H1 (cell line): ENCODE data around the gene C11orf54. TPM values are rescaled to one million over a fixed set of nuclear protein-coding genes. Genes with fewer than 3 reads are reported as not detected.
A peak's percentile ranks its signal among the peaks of the same experiment; 100 is the strongest.

Experiments used
- CTCF ChIA-PET: fragments of 300-600 bp; sonication (Branson Sonifier 250); formaldehyde crosslinking; loops from one replicate; lab custom pipeline; 2021; ENCODE audit not compliant: partially characterized antibody; lab: Charles Lee
- POLR2A ChIA-PET: fragments of 300-600 bp; sonication (Branson Sonifier 250); formaldehyde crosslinking; loops from one replicate; lab custom pipeline; 2021; ENCODE audit warnings: inconsistent platforms; ENCODE audit not compliant: partially characterized antibody; lab: Charles Lee
- DNase-seq, 2 experiments: peaks; one replicate each; pipeline versions ENCODE4 v3.0.0 to v3.0.0-alpha.2; 2010 to 2022; ENCODE audit warnings: low spot score in 2 of 2, low read depth in 1 of 2, mixed read lengths in 1 of 2
- FAIRE-seq: peaks from 2 replicates; lab custom pipeline; 2011; peaks lifted over from hg19 to GRCh38; lab: Jason Lieb, UNC
- H2AFZ ChIP-seq: 2 replicates; pipeline ENCODE4 v1.8.1; 2012; ENCODE audit warnings: low read length, inconsistent platforms
- H2AK5ac ChIP-seq: 2 replicates; pipeline ENCODE4 v1.6.1; 2013; ENCODE audit warnings: low read depth, low read length
- H2BK120ac ChIP-seq: replicated peaks from 2 replicates; pipeline ENCODE3; 2013; ENCODE audit warnings: low read depth, low read length, inconsistent platforms
- H2BK12ac ChIP-seq: 2 replicates; pipeline ENCODE4 v1.6.1; 2013; ENCODE audit warnings: low read depth, low read length
- H2BK15ac ChIP-seq: 2 replicates; pipeline ENCODE4 v1.6.1; 2013; ENCODE audit warnings: low read length
- H2BK20ac ChIP-seq: 2 replicates; pipeline ENCODE4 v1.6.1; 2013; ENCODE audit warnings: low read length
- H2BK5ac ChIP-seq: 2 replicates; pipeline ENCODE4 v1.6.1; 2013; ENCODE audit warnings: low read depth, low read length
- H3K14ac ChIP-seq: 2 replicates; pipeline ENCODE4 v1.6.1; 2013; ENCODE audit warnings: inconsistent platforms; ENCODE audit not compliant: insufficient read length
- H3K18ac ChIP-seq: 2 replicates; pipeline ENCODE4 v1.6.1; 2013; ENCODE audit warnings: low read length; ENCODE audit errors: extremely low read depth
- H3K23ac ChIP-seq: 2 replicates; pipeline ENCODE4 v1.6.1; 2013; ENCODE audit warnings: inconsistent platforms; ENCODE audit not compliant: insufficient read length
- H3K23me2 ChIP-seq: 2 replicates; pipeline ENCODE4 v1.6.1; 2013; ENCODE audit warnings: low read depth, low read length
- H3K27ac ChIP-seq: 2 replicates; pipeline ENCODE4 v1.6.1; 2011; ENCODE audit warnings: low read depth, low read length, inconsistent platforms
- H3K27me3 ChIP-seq, 4 experiments: replicated peaks in 1 of 4; 1 replicate in 1 of 4; 2 replicates in 3 of 4; pipeline versions ENCODE4 v1.6.1 to v1.8.1; 2011 to 2013; ENCODE audit warnings: low read length in 3 of 4, mild to moderate bottlenecking in 3 of 4, inconsistent platforms in 2 of 4, mixed read lengths in 2 of 4, moderate library complexity in 1 of 4; ENCODE audit not compliant: control insufficient read depth in 3 of 4, insufficient read depth in 3 of 4; ENCODE audit errors: extremely low read depth in 1 of 4
- H3K36me3 ChIP-seq, 4 experiments: 2 replicates each; pipeline versions ENCODE4 v1.6.1 to v1.8.1; 2011 to 2013; ENCODE audit warnings: mild to moderate bottlenecking in 4 of 4, low read length in 3 of 4, moderate library complexity in 2 of 4, control low read depth in 1 of 4, inconsistent platforms in 1 of 4; ENCODE audit not compliant: insufficient read depth in 4 of 4, control insufficient read depth in 2 of 4
- H3K4ac ChIP-seq: replicated peaks from 2 replicates; pipeline ENCODE3; 2013; ENCODE audit warnings: low read length, low read depth, mixed read lengths, inconsistent platforms; ENCODE audit not compliant: insufficient read length
- H3K4me1 ChIP-seq, 4 experiments: replicated peaks in 1 of 4; 1 replicate in 1 of 4; 2 replicates in 3 of 4; pipeline versions ENCODE4 v1.6.1 to v1.8.1; 2011 to 2013; ENCODE audit warnings: low read length in 3 of 4, inconsistent platforms in 2 of 4, mixed read lengths in 1 of 4; ENCODE audit not compliant: insufficient read depth in 4 of 4, control insufficient read depth in 3 of 4
- H3K4me2 ChIP-seq, 2 experiments: 2 replicates each; pipeline versions ENCODE4 v1.6.1 to v1.8.1; 2011 to 2013; ENCODE audit warnings: low read depth in 2 of 2, low read length in 2 of 2, control low read depth in 1 of 2, inconsistent platforms in 1 of 2, mild to moderate bottlenecking in 1 of 2; ENCODE audit not compliant: insufficient read depth in 1 of 2
- H3K4me3 ChIP-seq, 4 experiments: fragments of 200-600, 300-600 bp in 1 of 4; sonication (generic), shearing (Covaris generic), sonication (Bioruptor Twin) in 1 of 4; 2 replicates each; pipeline versions ENCODE4 v1.5.1 to v1.8.1; 2011 to 2016; ENCODE audit warnings: low read length in 4 of 4, low read depth in 3 of 4, control low read depth in 2 of 4, inconsistent platforms in 2 of 4, mild to moderate bottlenecking in 2 of 4, mixed read lengths in 1 of 4, moderate library complexity in 1 of 4; ENCODE audit not compliant: insufficient read depth in 2 of 4; ENCODE audit errors: extremely low read depth in 1 of 4
- H3K56ac ChIP-seq: replicated peaks from 2 replicates; pipeline ENCODE3; 2013; ENCODE audit warnings: low read depth, mild to moderate bottlenecking, mixed read lengths, low read length, inconsistent platforms; ENCODE audit not compliant: insufficient read length
- H3K79me1 ChIP-seq: 2 replicates; pipeline ENCODE4 v1.6.1; 2013; ENCODE audit warnings: low read depth, low read length, control low read depth
- H3K79me2 ChIP-seq, 2 experiments: 2 replicates each; pipeline versions ENCODE4 v1.6.1 to v1.8.1; 2012 to 2013; ENCODE audit warnings: low read length in 2 of 2, mild to moderate bottlenecking in 2 of 2, inconsistent platforms in 1 of 2; ENCODE audit not compliant: insufficient read depth in 2 of 2, control insufficient read depth in 1 of 2
- H3K9ac ChIP-seq, 4 experiments: replicated peaks in 1 of 4; 1 replicate in 1 of 4; 2 replicates in 3 of 4; pipeline versions ENCODE4 v1.6.1 to v1.8.1; 2011 to 2013; ENCODE audit warnings: low read depth in 3 of 4, low read length in 3 of 4, control low read depth in 2 of 4, mild to moderate bottlenecking in 2 of 4, moderate library complexity in 2 of 4, inconsistent platforms in 1 of 4; ENCODE audit errors: extremely low read depth in 1 of 4
- H3K9me3 ChIP-seq, 2 experiments: 2 replicates each; pipeline versions ENCODE4 v1.6.1 to v1.8.1; 2012 to 2013; ENCODE audit warnings: mild to moderate bottlenecking in 2 of 2, moderate library complexity in 2 of 2, control low read depth in 1 of 2, inconsistent platforms in 1 of 2, low read depth in 1 of 2, low read length in 1 of 2, mixed read lengths in 1 of 2; ENCODE audit not compliant: insufficient read depth in 2 of 2
- H4K20me1 ChIP-seq, 2 experiments: replicated peaks in 1 of 2; 2 replicates each; pipeline versions ENCODE3 to v1.8.1; 2011 to 2013; ENCODE audit warnings: inconsistent platforms in 2 of 2, low read length in 2 of 2, mild to moderate bottlenecking in 1 of 2; ENCODE audit not compliant: insufficient read depth in 2 of 2, control insufficient read depth in 1 of 2
- H4K5ac ChIP-seq: 2 replicates; pipeline ENCODE4 v1.6.1; 2013; ENCODE audit warnings: low read length, low read depth, mixed read lengths, inconsistent platforms; ENCODE audit not compliant: insufficient read length
- H4K8ac ChIP-seq: 2 replicates; pipeline ENCODE4 v1.8.0; 2013; ENCODE audit warnings: mild to moderate bottlenecking, moderate library complexity, low read length, inconsistent platforms; ENCODE audit not compliant: insufficient read depth; ENCODE audit errors: extremely low read depth
- H4K91ac ChIP-seq: replicated peaks from 2 replicates; pipeline ENCODE3; 2013; ENCODE audit warnings: low read length, mixed read lengths, inconsistent platforms; ENCODE audit not compliant: insufficient read length
- ASH2L ChIP-seq: fragments of 200-600, 300-600 bp; sonication (generic); IDR thresholded peaks from one replicate; pipeline ENCODE4 v1.7.1; 2017; ENCODE audit warnings: low read length
- CBX5 ChIP-seq: fragments of 300-800, 300-1000 bp; sonication (generic); IDR thresholded peaks from 2 replicates; pipeline ENCODE4 v1.7.1; 2016; ENCODE audit warnings: antibody characterized with exemption, low read length, low read depth
- HDAC2 ChIP-seq, 2 experiments: fragments of 300-600 bp in 1 of 2; sonication (generic) in 1 of 2; IDR thresholded peaks; 2 replicates each; pipeline ENCODE4 v1.6.1; 2011 to 2012; ENCODE audit warnings: low read depth in 2 of 2, low read length in 2 of 2, mild to moderate bottlenecking in 2 of 2, moderate library complexity in 2 of 2, borderline replicate concordance in 1 of 2, inconsistent platforms in 1 of 2
- SRF ChIP-seq: IDR thresholded peaks from 2 replicates; pipeline ENCODE4 v1.6.1; 2011; ENCODE audit warnings: mild to moderate bottlenecking, low read depth, low read length, moderate library complexity
- WGBS, 2 experiments: shearing (Covaris generic) in 1 of 2; methylation state at CpG; one replicate each; pipeline versions ENCODE4 v1.1.6 to v1.1.7; 2013 to 2015; ENCODE audit warnings: low lambda C conversion rate in 2 of 2, mixed read lengths in 2 of 2, inconsistent platforms in 1 of 2, low coverage in 1 of 2, missing lambda C conversion rate in 1 of 2; ENCODE audit not compliant: insufficient replicate concordance in 2 of 2, insufficient coverage in 1 of 2, insufficient read length in 1 of 2; ENCODE audit errors: extremely low coverage in 1 of 2, missing lambda C conversion rate in 1 of 2; 5-methylcytosine and 5-hydroxymethylcytosine counted together
- long read RNA-seq, 2 experiments: library from RNA in 1 of 2; library from capped mRNA in 1 of 2; stranded (forward); transcript quantifications; one replicate each; pipeline ENCODE4 v2.0.0, GENCODE V29; 2021; ENCODE audit warnings: inconsistent platforms in 1 of 2
- polyA minus RNA-seq, 3 experiments: library from RNA; depleted of rRNA, polyadenylated mRNA; stranded (reverse); fragments of >200 nt; gene quantifications; 1 replicate in 2 of 3; 2 replicates in 1 of 3; pipeline ENCODE4 v1.2.3, GENCODE V29; 2011
- polyA plus RNA-seq, 7 experiments: library from polyadenylated mRNA; depleted of rRNA in 3 of 7; stranded (reverse) in 5 of 7; unstranded in 2 of 7; fragments of >200 nt in 5 of 7; fragments of 200-250 nt in 2 of 7; gene quantifications; 1 replicate in 5 of 7; 2 replicates in 1 of 7; 4 replicates in 1 of 7; pipeline versions ENCODE4 v1.2.1 to v1.2.3, GENCODE V29; 2011 to 2013; ENCODE audit warnings: missing spikeins in 2 of 7, mixed read lengths in 2 of 7
- total RNA-seq: library from RNA; stranded (reverse); fragmentation: NEBNext Ultra II Directional; extraction: Animal tissue kit (Norgen Biotek cat#: 25700); gene quantifications from 2 replicates; pipeline ENCODE4 v1.2.1, GENCODE V29; 2021
- TF ChIP-seq, protein P1 (sequence below): IDR thresholded peaks from 2 replicates; pipeline ENCODE4 v1.6.1; 2011; ENCODE audit warnings: low read length, improper control_type of control experiment
- TF ChIP-seq, protein P2 (sequence below): IDR thresholded peaks from 2 replicates; pipeline ENCODE4 v1.6.1; 2012; ENCODE audit warnings: inconsistent platforms

C11orf54 gene
- total RNA-seq: 21.5 and 24.5 TPM in 2 replicates
- polyA plus RNA-seq (2011; rRNA removed): 3.9 and 14.7 TPM in 2 replicates
- 12.6 TPM for polyA plus RNA-seq (2011; cell fraction: cytosol; rRNA removed)
- polyA plus RNA-seq (2011; cell fraction: nucleus; rRNA removed): 2.6 TPM
- 9.6 to 25.4 TPM (median 13.4 TPM) in 4 replicates for polyA plus RNA-seq (2012, experiment 1 of 2)
- 2.5 TPM for polyA plus RNA-seq (2012, experiment 2 of 2)
- 12.0 TPM for polyA plus RNA-seq (2013, experiment 1 of 2)
- 11.7 TPM for polyA plus RNA-seq (2013, experiment 2 of 2)
- 7.6 and 14.9 TPM in 2 replicates for polyA minus RNA-seq (2011; rRNA and poly(A)+ RNA removed)
- polyA minus RNA-seq (2011; cell fraction: cytosol; rRNA and poly(A)+ RNA removed): 7.9 TPM
- 12.8 TPM for polyA minus RNA-seq (2011; cell fraction: nucleus; rRNA and poly(A)+ RNA removed)
- long read RNA-seq, experiment 1, transcript C11orf54-202 (9 exons, 1,733 nt): major isoform, 7 of 13 reads
- long read RNA-seq, experiment 1, partial matches to known transcripts: 4 of 13 reads
- long read RNA-seq, experiment 1, other reads (novel, unspliced or antisense): 1 of 13 reads
- long read RNA-seq, experiment 2, full-length matches to known transcripts: 27 of 31 reads
- long read RNA-seq, experiment 2, partial matches to known transcripts: 0 of 31 reads
- long read RNA-seq, experiment 2, other reads (novel, unspliced or antisense): 4 of 31 reads

GRCh38 chr11:93741094-93741881, at the start of gene C11orf54, which contains the start of gene TAF1D:
Gene C11orf54, plus strand, starts transcription at chr11:93741672. Its CDS starts 5,722 bp downstream, at chr11:93747394.
Gene TAF1D, minus strand, starts transcription at chr11:93741495. Its CDS starts 2,191 bp downstream, at chr11:93739304.
- ChIA-PET CTCF (interaction anchor here (0.6 to 1.9 kb wide), 3 partner anchors 9 to 43 kb away, joined by 3 to 10 read pairs (median 3); partner anchors contain the start of gene MED17), POLR2A (interaction anchor here (0.6 to 16.4 kb wide), 36 partner anchors 10 to 931 kb away, joined by 3 to 495 read pairs (median 5); partner anchors contain the start of genes CEP295, MED17, PANX1 and SLC36A4)
- Histone ChIP-seq H3K9ac (peak within 1 kb of the TSS; percentile 85 to 100 (median 97)), H3K23me2 (no peaks in the 10 kb centered on the region; the same call in 1 of the 2 replicates), H4K20me1 (peaks cover 6 to 8% of the 10 kb centered on the region in 2 experiments), H4K5ac (peak within 1 kb of the TSS; percentile 95), H3K9me3 (no peaks in the 10 kb centered on the region), H4K91ac (peak within 1 kb of the TSS; percentile 48), H3K27me3 (no peaks in the 10 kb centered on the region), H3K36me3 (peaks cover 15 to 46% (median 34%) of the 10 kb centered on the region in 4 experiments), H3K23ac (no peak within 1 kb of the TSS), H3K4me1 (peaks cover 3 to 9% (median 6%) of the 10 kb centered on the region in 4 experiments; a peak in 6 of 7 replicates), H2BK20ac (no peak within 1 kb of the TSS), H2AK5ac (peak within 1 kb of the TSS; percentile 98; the same call in 1 of the 2 replicates), H3K56ac (peak within 1 kb of the TSS; percentile 81), H2BK15ac (no peak within 1 kb of the TSS), H3K14ac (no peak within 1 kb of the TSS), H2BK120ac (no peak within 1 kb of the TSS), H3K27ac (peak within 1 kb of the TSS; percentile 93), H3K79me2 (peaks cover 18 to 76% of the 10 kb centered on the region in 2 experiments), H2BK12ac (no peak within 1 kb of the TSS; the same call in 1 of the 2 replicates), H2BK5ac (peak within 1 kb of the TSS; percentile 90), H3K4me3 (peak within 1 kb of the TSS; percentile 91 to 100 (median 98)), H3K79me1 (no peaks in the 10 kb centered on the region; the same call in 1 of the 2 replicates), H4K8ac (peak within 1 kb of the TSS; percentile 95), H3K4ac (peak within 1 kb of the TSS; percentile 5), H3K4me2 (peak within 1 kb of the TSS; percentile 69 to 96), H3K18ac (peak within 1 kb of the TSS; percentile 89), H2AFZ (peak within 1 kb of the TSS; percentile 74; the same call in 1 of the 2 replicates)
- FAIRE-seq (no peak), DNase-seq (peak; percentile 88 to 93)
- 2% methylated on average over 54 of the region's 65 CpGs; no CpG with 5 or more reads in 1 of the 2 experiments for WGBS, 2 experiments
- no peak for TF ChIP-seq SRF
- no peak for TF ChIP-seq CBX5
- TF ChIP-seq HDAC2 (IDR thresholded peaks at IDR 0.05; ENCODE audit: borderline replicate concordance in 1 of 2, low read depth in 2 of 2, low read length in 2 of 2): peak; percentile 93 to 98; a peak in 3 of 4 replicates
- TF ChIP-seq, protein P1, sequence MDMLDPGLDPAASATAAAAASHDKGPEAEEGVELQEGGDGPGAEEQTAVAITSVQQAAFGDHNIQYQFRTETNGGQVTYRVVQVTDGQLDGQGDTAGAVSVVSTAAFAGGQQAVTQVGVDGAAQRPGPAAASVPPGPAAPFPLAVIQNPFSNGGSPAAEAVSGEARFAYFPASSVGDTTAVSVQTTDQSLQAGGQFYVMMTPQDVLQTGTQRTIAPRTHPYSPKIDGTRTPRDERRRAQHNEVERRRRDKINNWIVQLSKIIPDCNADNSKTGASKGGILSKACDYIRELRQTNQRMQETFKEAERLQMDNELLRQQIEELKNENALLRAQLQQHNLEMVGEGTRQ: no peak
- peak; percentile 87 for TF ChIP-seq ASH2L
- TF ChIP-seq, protein P2, sequence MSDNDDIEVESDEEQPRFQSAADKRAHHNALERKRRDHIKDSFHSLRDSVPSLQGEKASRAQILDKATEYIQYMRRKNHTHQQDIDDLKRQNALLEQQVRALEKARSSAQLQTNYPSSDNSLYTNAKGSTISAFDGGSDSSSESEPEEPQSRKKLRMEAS: no peak; the same call in 1 of the 2 replicates
